Measurements from ENCODE around the gene PRPF6. TPM values are rescaled to one million over a fixed set of nuclear protein-coding genes. Genes with fewer than 3 reads are reported as not detected.

The PRPF6 gene
- total and polyA plus RNA-seq, 2 experiments from 2014 or later, result 47.1 to 54.8 TPM

- H3K36me3 ChIP-seq (ENCODE audit: low read depth), result peaks cover 6% of the 10 kb centered on the region; the same call in 1 of the 2 replicates
- H3K9me3 ChIP-seq (ENCODE audit: low read depth), result no peaks in the 10 kb centered on the region
- no peak overlapping the region for H3K4me2 ChIP-seq (ENCODE audit: unreplicated experiment)
- peaks cover 14% of the 10 kb centered on the region; the same call in 1 of the 2 replicates for H3F3A ChIP-seq (ENCODE audit: insufficient read depth)
- no peak overlapping the region for H3K4me3 ChIP-seq
- WGBS, 2 experiments (ENCODE audit: low coverage in 1 of 2, low lambda C conversion rate in 2 of 2, missing lambda C conversion rate in 2 of 2), result 73 to 93% methylated on average over 20 to 39 of the region's 39 CpGs
- no peaks in the 10 kb centered on the region for H3K27me3 ChIP-seq (replicated peaks; ENCODE audit: insufficient read depth)
- H3K27ac ChIP-seq, result 0 out of 2 replicates have a peak overlapping the region, but pooled peaks have one; percentile 12
- in situ Hi-C loops (cut with MboI), result no loop called here
- H3K79me2 ChIP-seq (ENCODE audit: insufficient read depth), result peaks cover 44% of the 10 kb centered on the region
- H3K9ac ChIP-seq, result no peak overlapping the region
- H4K20me1 ChIP-seq (ENCODE audit: insufficient read depth), result no peaks in the 10 kb centered on the region
- no peak overlapping the region for H2AFZ ChIP-seq
- no peaks in the 10 kb centered on the region for H3K9me2 ChIP-seq (ENCODE audit: insufficient read depth)
- TF ChIP-seq EZH2 (IDR thresholded peaks at IDR 0.05; ENCODE audit: insufficient read depth, poor library complexity, severe bottlenecking), result no peak
- TF ChIP-seq EZH2phosphoT487 (IDR thresholded peaks at IDR 0.05; ENCODE audit: insufficient read depth, low read depth), result no peak
- no peaks in the 10 kb centered on the region for H3K4me1 ChIP-seq (ENCODE audit: insufficient read depth)
- peak; percentile 31 for DNase-seq
These were observed 39.5 kb upstream of the PRPF6 start for GRCh38 chr20:63941282-63942081.

- Histone ChIP-seq H3K4me2 (ENCODE audit: unreplicated experiment) (no peak overlapping the region), H3K36me3 (ENCODE audit: low read depth) (peaks cover 6% of the 10 kb centered on the region; the same call in 1 of the 2 replicates), H3K27ac (no peak overlapping the region), H3K4me1 (ENCODE audit: insufficient read depth) (no peaks in the 10 kb centered on the region), H3K4me3 (no peak overlapping the region), H4K20me1 (ENCODE audit: insufficient read depth) (no peaks in the 10 kb centered on the region), H3K9me2 (ENCODE audit: insufficient read depth) (no peaks in the 10 kb centered on the region), H3K27me3 (replicated peaks; ENCODE audit: insufficient read depth) (no peaks in the 10 kb centered on the region), H3F3A (ENCODE audit: insufficient read depth) (peaks cover 12% of the 10 kb centered on the region; the same call in 1 of the 2 replicates), H3K9ac (no peak overlapping the region), H2AFZ (no peak overlapping the region), H3K79me2 (ENCODE audit: insufficient read depth) (peaks cover 47% of the 10 kb centered on the region), H3K9me3 (ENCODE audit: low read depth) (no peaks in the 10 kb centered on the region)
- peak; percentile 58 for DNase-seq
- no peak for TF ChIP-seq EZH2 (IDR thresholded peaks at IDR 0.05; ENCODE audit: insufficient read depth, poor library complexity, severe bottlenecking)
- no peak for TF ChIP-seq EZH2phosphoT487 (IDR thresholded peaks at IDR 0.05; ENCODE audit: insufficient read depth, low read depth)
- in situ Hi-C loops (cut with MboI), result no loop called here
- 84 to 94% methylated on average over 20 to 30 of the region's 30 CpGs for WGBS, 2 experiments (ENCODE audit: low coverage in 1 of 2, low lambda C conversion rate in 2 of 2, missing lambda C conversion rate in 2 of 2)
These were observed 38.5 kb upstream of the PRPF6 start for GRCh38 chr20:63942250-63942951.

- DNase-seq, result no peak
- Histone ChIP-seq H4K20me1 (ENCODE audit: insufficient read depth) (no peaks in the 10 kb centered on the region), H3K4me1 (ENCODE audit: insufficient read depth) (no peaks in the 10 kb centered on the region), H3K9ac (no peak overlapping the region), H3F3A (ENCODE audit: insufficient read depth) (peaks cover 4% of the 10 kb centered on the region; the same call in 1 of the 2 replicates), H3K36me3 (ENCODE audit: low read depth) (peaks cover 6% of the 10 kb centered on the region; the same call in 1 of the 2 replicates), H3K9me3 (ENCODE audit: low read depth) (no peaks in the 10 kb centered on the region), H3K27me3 (replicated peaks; ENCODE audit: insufficient read depth) (no peaks in the 10 kb centered on the region), H3K4me3 (no peak overlapping the region), H3K79me2 (ENCODE audit: insufficient read depth) (peaks cover 47% of the 10 kb centered on the region), H3K4me2 (ENCODE audit: unreplicated experiment) (no peak overlapping the region), H3K27ac (no peak overlapping the region), H2AFZ (no peak overlapping the region), H3K9me2 (ENCODE audit: insufficient read depth) (no peaks in the 10 kb centered on the region)
- in situ Hi-C loops (cut with MboI), result no loop called here
- 91 to 92% methylated on average over 18 to 19 of the region's 19 CpGs for WGBS, 2 experiments (ENCODE audit: low coverage in 1 of 2, low lambda C conversion rate in 2 of 2, missing lambda C conversion rate in 2 of 2)
- TF ChIP-seq EZH2 (IDR thresholded peaks at IDR 0.05; ENCODE audit: insufficient read depth, poor library complexity, severe bottlenecking) (no peak), EZH2phosphoT487 (IDR thresholded peaks at IDR 0.05; ENCODE audit: insufficient read depth, low read depth) (no peak)
These were observed 37.7 kb upstream of the PRPF6 start for GRCh38 chr20:63942969-63943807.

- no peaks in the 10 kb centered on the region for H3K9me3 ChIP-seq (ENCODE audit: low read depth)
- no peaks in the 10 kb centered on the region for H3K9me2 ChIP-seq (ENCODE audit: insufficient read depth)
- H3K9ac ChIP-seq, result no peak overlapping the region
- peaks cover 5% of the 10 kb centered on the region; the same call in 1 of the 2 replicates for H3F3A ChIP-seq (ENCODE audit: insufficient read depth)
- DNase-seq, result no peak
- no peaks in the 10 kb centered on the region; the same call in 1 of the 2 replicates for H4K20me1 ChIP-seq (ENCODE audit: insufficient read depth)
- in situ Hi-C loops (cut with MboI), result no loop called here
- TF ChIP-seq EZH2 (IDR thresholded peaks at IDR 0.05; ENCODE audit: insufficient read depth, poor library complexity, severe bottlenecking) (no peak), EZH2phosphoT487 (IDR thresholded peaks at IDR 0.05; ENCODE audit: insufficient read depth, low read depth) (no peak)
- H3K4me3 ChIP-seq, result no peak overlapping the region
- no peak overlapping the region for H2AFZ ChIP-seq
- no peak overlapping the region for H3K4me2 ChIP-seq (ENCODE audit: unreplicated experiment)
- H3K27ac ChIP-seq, result no peak overlapping the region
- H3K79me2 ChIP-seq (ENCODE audit: insufficient read depth), result peaks cover 45% of the 10 kb centered on the region
- H3K4me1 ChIP-seq (ENCODE audit: insufficient read depth), result no peaks in the 10 kb centered on the region; the same call in 1 of the 2 replicates
- WGBS, 2 experiments (ENCODE audit: low coverage in 1 of 2, low lambda C conversion rate in 2 of 2, missing lambda C conversion rate in 2 of 2), result 92 to 97% methylated on average over 3 of the region's 3 CpGs
- no peaks in the 10 kb centered on the region for H3K27me3 ChIP-seq (replicated peaks; ENCODE audit: insufficient read depth)
- H3K36me3 ChIP-seq (ENCODE audit: low read depth), result peaks cover 6% of the 10 kb centered on the region; the same call in 1 of the 2 replicates
These were observed 37.2 kb upstream of the PRPF6 start for GRCh38 chr20:63943808-63944077.
